Measurements from ENCODE around the gene FBRS. TPM values are rescaled to one million over a fixed set of nuclear protein-coding genes. Genes with fewer than 3 reads are reported as not detected.
"Not testable (repeated sequence)": the region's sequence is repeated elsewhere in the genome, so short reads cannot be mapped to it uniquely, and the experiment has no call there.

Gene FBRS
- 24.6 and 25.1 TPM in 2 replicates for total RNA-seq
- 36.8 TPM for polyA plus RNA-seq (2012)

DNA sequence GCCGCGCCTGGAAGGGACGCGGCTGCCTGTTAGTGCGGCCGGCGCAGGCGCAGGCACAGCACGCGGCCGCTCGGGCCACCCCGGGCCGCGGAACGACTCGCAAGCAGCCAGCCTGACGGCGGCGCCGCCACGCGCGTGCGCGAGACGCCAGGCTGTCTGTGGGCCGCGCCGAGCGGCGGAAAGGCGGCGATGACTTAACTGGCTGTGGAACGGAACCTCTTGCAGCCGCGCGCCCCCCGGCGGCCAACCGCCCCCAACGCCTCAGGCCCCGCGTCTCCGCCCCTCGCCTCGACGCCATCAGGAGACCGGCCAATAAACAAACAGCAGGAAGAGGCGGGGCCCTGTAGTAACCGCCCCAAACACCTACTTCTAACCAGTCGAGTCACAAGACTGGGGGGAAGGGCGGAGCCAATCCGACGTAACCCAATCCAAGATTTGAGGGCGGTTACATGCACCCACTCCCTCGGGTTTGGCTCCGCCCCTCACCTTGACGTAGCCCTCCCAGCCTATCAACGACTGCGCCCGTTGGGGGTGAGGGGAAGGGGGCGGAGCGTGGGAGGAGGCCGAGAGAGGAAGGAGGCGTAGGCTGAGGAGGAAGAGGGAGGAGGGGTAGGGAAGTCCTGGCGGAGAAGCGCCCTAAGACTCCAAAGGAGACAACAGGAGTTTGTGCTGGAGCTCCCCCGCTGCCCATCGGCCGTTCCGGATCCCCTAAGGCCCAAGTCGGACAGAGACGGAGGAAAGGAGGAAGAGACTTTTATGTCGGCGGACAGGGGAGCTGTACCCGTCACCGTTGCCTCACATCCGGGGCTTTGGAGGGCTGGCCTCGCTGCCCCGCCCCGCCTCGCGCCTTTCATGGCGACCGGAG, at the start of gene FBRS:
FBRS (plus strand) TSS at position 566 of the 865 bp plus-strand sequence. CDS start 1,088 bp downstream, outside the sequence.
- DNase-seq (ENCODE audit: low read depth): peak; percentile 100

- peak; percentile 49 for DNase-seq (ENCODE audit: low read depth)
Measured at GRCh38 chr16:30609002-30609925, 49.0 kb upstream of the FBRS start.

DNA sequence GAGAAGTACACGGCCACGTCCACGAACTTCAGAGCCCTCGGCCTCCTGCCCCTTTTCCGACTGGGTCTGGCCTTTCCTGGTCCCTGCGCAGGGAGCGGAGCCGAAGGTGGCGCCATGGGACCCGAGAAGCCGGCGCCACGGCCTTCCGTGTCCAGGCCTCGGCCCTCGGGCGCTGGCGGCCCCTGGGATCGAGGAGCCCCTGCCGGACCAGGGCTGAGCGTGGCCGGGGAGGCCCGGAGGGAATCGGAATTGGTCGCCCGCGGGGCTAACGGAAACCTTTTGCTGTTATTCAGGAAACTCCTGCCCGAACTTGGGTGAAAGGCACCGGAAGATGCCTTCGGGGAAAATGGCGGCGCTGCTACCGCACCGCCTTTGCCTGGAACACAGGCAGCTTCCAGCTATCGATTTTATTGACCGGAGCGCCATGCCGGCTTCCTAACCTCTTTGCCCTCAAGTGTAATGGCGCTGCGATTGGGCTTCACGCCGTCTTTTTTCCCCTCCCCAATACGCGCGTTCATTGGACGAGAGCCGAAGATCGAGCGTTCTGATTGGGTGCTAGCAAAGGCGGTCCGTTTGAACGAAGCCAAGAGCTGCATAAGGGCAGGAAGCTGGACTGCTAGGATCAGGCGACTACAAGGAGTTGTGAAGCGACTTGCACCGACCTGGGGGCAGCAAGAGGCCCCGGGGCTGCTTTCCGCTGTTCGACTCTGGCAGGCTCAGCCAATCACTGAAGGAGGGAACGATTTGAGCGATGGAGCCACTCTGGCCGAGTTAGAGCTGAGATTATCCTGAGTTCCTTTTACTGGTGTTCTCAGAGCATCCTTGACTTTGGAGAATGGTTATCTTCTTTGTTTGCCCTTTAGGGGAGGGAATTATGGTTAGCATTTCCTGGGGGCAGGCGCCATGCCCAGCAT, 48.0 kb upstream of the FBRS start, which contains the start of gene ZNF689:
ZNF689 (minus strand) TSS at position 464 of the 914 bp plus-strand sequence; CDS start at position 116, 348 bp downstream.
- peak; percentile 99 for DNase-seq (ENCODE audit: low read depth)

- no peak for DNase-seq (ENCODE audit: low read depth)
Measured at GRCh38 chr16:30615358-30616091, 42.7 kb upstream of the FBRS start.

- no peak for DNase-seq (ENCODE audit: low read depth)
Measured at GRCh38 chr16:30619202-30619601, 39.0 kb upstream of the FBRS start.

GRCh38 chr16:30619638-30620037, 38.6 kb upstream of the FBRS start:
- no peak for DNase-seq (ENCODE audit: low read depth)

- no peak for DNase-seq (ENCODE audit: low read depth)
Measured at GRCh38 chr16:30620169-30620568, 38.1 kb upstream of the FBRS start.

GRCh38 chr16:30621765-30622164, 36.5 kb upstream of the FBRS start:
- DNase-seq (ENCODE audit: low read depth): peak; percentile 89

- no peak for DNase-seq (ENCODE audit: low read depth)
Measured at GRCh38 chr16:30622455-30623032, 35.7 kb upstream of the FBRS start.

GRCh38 chr16:30623536-30624283, 34.5 kb upstream of the FBRS start:
- no peak for DNase-seq (ENCODE audit: low read depth)

- no peak for DNase-seq (ENCODE audit: low read depth)
Measured at GRCh38 chr16:30626236-30626635, 32.0 kb upstream of the FBRS start.

- DNase-seq (ENCODE audit: low read depth): peak; percentile 87
Measured at GRCh38 chr16:30628628-30629540, 29.3 kb upstream of the FBRS start.

DNA sequence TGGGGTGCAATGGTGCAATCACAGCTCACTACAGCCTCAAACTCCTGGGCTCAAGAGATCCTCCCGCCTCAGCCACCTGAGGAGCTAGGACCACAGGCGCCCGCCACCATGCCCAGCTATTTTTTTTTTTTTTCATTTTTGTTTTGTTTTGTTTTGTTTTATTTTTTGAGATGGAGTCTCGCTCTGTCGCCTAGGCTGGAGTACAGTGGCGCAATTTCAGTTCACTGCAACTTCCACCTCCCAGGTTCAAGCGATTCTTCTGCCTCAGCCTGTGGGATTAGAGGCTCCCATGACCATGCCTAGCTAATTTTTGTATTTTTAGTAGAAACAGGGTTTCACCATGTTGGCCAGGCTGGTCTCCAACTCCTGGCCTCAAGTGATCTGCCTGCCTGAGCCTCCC, 25.8 kb upstream of the FBRS start:
- DNase-seq (ENCODE audit: low read depth): not testable (repeated sequence)

DNA sequence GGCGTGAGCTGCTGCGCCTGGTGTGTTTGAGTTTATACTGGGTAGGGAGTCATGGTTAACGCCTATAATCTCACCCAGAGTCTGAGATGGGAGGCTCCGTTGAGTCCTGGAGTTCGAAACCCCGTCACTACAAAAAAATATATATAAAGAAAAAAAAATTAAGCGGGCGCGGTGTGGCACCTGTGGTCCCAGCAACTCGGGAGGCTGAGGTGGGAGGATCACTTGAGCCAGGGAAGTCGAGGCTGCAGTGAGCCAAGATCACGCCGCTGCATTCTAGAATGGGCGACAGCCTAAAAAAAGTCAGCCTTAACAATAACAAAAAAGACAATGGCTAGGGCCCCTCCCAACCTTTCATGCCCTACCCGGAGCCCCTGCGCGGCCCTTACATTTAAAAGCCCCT, 24.7 kb upstream of the FBRS start:
- DNase-seq (ENCODE audit: low read depth): no peak

DNA sequence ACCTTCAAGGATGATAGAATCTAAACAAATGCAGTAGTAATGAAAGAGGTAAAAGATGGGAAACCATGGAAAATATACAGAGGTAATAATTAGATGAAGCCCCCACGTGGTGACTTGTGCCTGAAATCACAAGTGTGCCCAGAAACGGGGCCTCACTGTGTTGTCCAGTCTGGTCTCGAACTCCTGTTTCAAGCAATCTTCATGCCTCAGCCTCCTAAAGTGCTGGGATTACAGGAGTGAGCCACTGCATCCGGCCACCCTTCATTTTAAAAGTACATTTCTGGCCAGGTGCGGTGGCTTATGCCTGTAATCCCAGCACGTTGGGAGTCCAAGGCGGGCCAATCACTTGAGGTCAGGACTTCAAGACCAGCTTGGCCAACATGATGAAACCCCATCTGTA, 21.6 kb upstream of the FBRS start:
- no peak for DNase-seq (ENCODE audit: low read depth)

GRCh38 chr16:30637139-30637538, 21.1 kb upstream of the FBRS start:
- DNase-seq (ENCODE audit: low read depth): not testable (repeated sequence)

DNA sequence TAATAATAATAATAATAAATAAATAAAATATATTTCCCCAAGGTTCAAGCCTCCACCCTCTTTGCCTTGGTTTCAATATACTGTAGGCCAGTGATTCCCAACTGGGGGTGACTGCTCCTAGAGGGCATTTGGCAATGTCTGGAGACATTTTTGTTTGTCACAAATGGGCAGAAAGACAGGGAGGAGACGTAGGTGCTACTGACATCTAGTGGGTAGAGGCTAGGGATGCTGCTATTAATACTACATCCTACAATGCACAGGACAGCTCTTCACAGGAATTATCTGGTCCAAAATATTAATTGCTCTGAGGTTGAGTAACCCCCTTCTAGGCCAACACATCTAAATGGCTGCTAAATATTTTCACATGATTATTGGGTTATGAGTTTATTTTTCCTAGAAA, 20.3 kb upstream of the FBRS start:
- peak; percentile 48 for DNase-seq (ENCODE audit: low read depth)

Data from myocyte (in vitro differentiated cells).